OCI-LY1 (cell line): Measurements from ENCODE around the gene PAX3.

Experiments
- H2AFZ ChIP-seq: fragments of 200-600 bp; sonication (generic), shearing (Covaris generic); 2 replicates; pipeline ENCODE4 v1.6.0; 2014; ENCODE audit warnings: antibody characterized with exemption, mild to moderate bottlenecking, low read length
- H3F3A ChIP-seq: fragments of 200-600 bp; sonication (generic), shearing (Covaris generic); 2 replicates; pipeline ENCODE4 v1.6.0; 2014; ENCODE audit warnings: mild to moderate bottlenecking, antibody characterized with exemption, low read length, moderate library complexity; ENCODE audit not compliant: insufficient read depth
- H3K27ac ChIP-seq: fragments of 200-600 bp; sonication (generic); 2 replicates; pipeline ENCODE4 v1.5.1; 2014; ENCODE audit warnings: low read length, mixed run types, mild to moderate bottlenecking, low read depth; ENCODE audit not compliant: poor library complexity, severe bottlenecking
- H3K27me3 ChIP-seq: fragments of 200-600 bp; sonication (generic); 2 replicates; pipeline ENCODE4 v1.6.0; 2014; ENCODE audit warnings: antibody characterized with exemption, mild to moderate bottlenecking, low read length, moderate library complexity; ENCODE audit not compliant: insufficient read depth
- H3K36me3 ChIP-seq: fragments of 200-600 bp; sonication (generic); 2 replicates; pipeline ENCODE4 v1.6.1; 2014; ENCODE audit warnings: mild to moderate bottlenecking, antibody characterized with exemption, low read length, moderate library complexity, mixed read lengths; ENCODE audit not compliant: insufficient read depth
- H3K4me1 ChIP-seq: fragments of 200-600 bp; sonication (generic); 2 replicates; pipeline ENCODE4 v1.5.1; 2014; ENCODE audit warnings: mild to moderate bottlenecking, low read length, moderate library complexity; ENCODE audit not compliant: insufficient read depth, severe bottlenecking
- H3K4me2 ChIP-seq: fragments of 200-600 bp; sonication (generic), shearing (Covaris generic); 2 replicates; pipeline ENCODE4 v1.6.1; 2014; ENCODE audit warnings: low read length
- H3K4me3 ChIP-seq: fragments of 200-600 bp; sonication (generic); 2 replicates; pipeline ENCODE4 v1.5.1; 2014; ENCODE audit warnings: low read length, low read depth, mild to moderate bottlenecking, mixed read lengths; ENCODE audit not compliant: poor library complexity, severe bottlenecking
- H3K79me2 ChIP-seq: fragments of 200-600 bp; shearing (Covaris generic); 2 replicates; pipeline ENCODE4 v1.6.1; 2016; ENCODE audit warnings: mixed run types, low read length, mixed read lengths; ENCODE audit not compliant: insufficient read depth
- H3K9ac ChIP-seq: fragments of 200-600 bp; sonication (generic), shearing (Covaris generic); 2 replicates; pipeline ENCODE4 v1.6.1; 2014; ENCODE audit warnings: mild to moderate bottlenecking, low read length, mixed read lengths
- H3K9me2 ChIP-seq: fragments of 200-600 bp; sonication (generic), shearing (Covaris generic); 2 replicates; pipeline ENCODE4 v1.6.1; 2014; ENCODE audit warnings: low read depth, mild to moderate bottlenecking, low read length, mixed read lengths
- H3K9me3 ChIP-seq: fragments of 200-600 bp; shearing (Covaris generic); 2 replicates; pipeline ENCODE4 v1.6.1; 2014; ENCODE audit warnings: low read length, mixed read lengths
- H4K20me1 ChIP-seq: fragments of 200-600 bp; sonication (generic), shearing (Covaris generic); 2 replicates; pipeline ENCODE4 v1.6.0; 2016; ENCODE audit warnings: mild to moderate bottlenecking, low read length; ENCODE audit not compliant: insufficient read depth
- EZH2 ChIP-seq: fragments of 200-600 bp; sonication (generic), shearing (Covaris generic); IDR thresholded peaks from 2 replicates; pipeline ENCODE4 v1.8.0; 2017; ENCODE audit warnings: borderline replicate concordance, mixed run types, mild to moderate bottlenecking, antibody characterized with exemption, low read length, moderate library complexity, mixed read lengths
- TF ChIP-seq, protein P1 (sequence below): fragments of 200-600 bp; sonication (generic), shearing (Covaris generic); IDR thresholded peaks from 2 replicates; pipeline ENCODE4 v1.5.1; 2017; ENCODE audit warnings: mild to moderate bottlenecking, antibody characterized with exemption, low read length, moderate library complexity, mixed read lengths

The PAX3 gene

DNA sequence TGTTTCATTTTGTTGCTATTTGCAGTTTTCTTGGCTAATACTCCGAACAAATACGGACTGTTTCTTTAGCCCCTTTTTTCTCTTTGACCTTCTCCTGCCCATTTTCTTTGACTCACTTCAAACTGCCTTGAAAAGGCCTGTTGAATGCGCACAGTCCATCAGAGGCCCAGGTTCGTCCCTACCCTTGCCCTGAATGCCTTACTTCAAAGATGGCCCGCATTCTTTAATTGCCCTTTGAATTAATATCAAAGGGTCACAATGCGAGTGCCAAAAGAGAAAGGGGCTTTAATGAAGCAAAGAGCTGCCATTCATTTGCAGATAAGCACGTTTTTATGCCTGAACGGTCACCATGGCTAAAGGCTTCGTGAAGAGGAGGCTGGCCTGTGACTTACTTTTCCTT is 29.7 kb downstream of the PAX3 start:
- Histone ChIP-seq H2AFZ (no peak overlapping the region), H3K27ac (no peak overlapping the region), H3K79me2 (no peaks in the 10 kb centered on the region), H3K9ac (no peak overlapping the region), H3K4me2 (no peak overlapping the region), H3K4me3 (no peak overlapping the region), H3K9me3 (no peaks in the 10 kb centered on the region), H4K20me1 (no peaks in the 10 kb centered on the region), H3K27me3 (no peaks in the 10 kb centered on the region), H3K9me2 (no peaks in the 10 kb centered on the region), H3K36me3 (no peaks in the 10 kb centered on the region), H3K4me1 (no peaks in the 10 kb centered on the region), H3F3A (no peaks in the 10 kb centered on the region)
- TF ChIP-seq, protein P1, sequence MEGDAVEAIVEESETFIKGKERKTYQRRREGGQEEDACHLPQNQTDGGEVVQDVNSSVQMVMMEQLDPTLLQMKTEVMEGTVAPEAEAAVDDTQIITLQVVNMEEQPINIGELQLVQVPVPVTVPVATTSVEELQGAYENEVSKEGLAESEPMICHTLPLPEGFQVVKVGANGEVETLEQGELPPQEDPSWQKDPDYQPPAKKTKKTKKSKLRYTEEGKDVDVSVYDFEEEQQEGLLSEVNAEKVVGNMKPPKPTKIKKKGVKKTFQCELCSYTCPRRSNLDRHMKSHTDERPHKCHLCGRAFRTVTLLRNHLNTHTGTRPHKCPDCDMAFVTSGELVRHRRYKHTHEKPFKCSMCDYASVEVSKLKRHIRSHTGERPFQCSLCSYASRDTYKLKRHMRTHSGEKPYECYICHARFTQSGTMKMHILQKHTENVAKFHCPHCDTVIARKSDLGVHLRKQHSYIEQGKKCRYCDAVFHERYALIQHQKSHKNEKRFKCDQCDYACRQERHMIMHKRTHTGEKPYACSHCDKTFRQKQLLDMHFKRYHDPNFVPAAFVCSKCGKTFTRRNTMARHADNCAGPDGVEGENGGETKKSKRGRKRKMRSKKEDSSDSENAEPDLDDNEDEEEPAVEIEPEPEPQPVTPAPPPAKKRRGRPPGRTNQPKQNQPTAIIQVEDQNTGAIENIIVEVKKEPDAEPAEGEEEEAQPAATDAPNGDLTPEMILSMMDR, result no peak
- no peak for TF ChIP-seq EZH2

DNA sequence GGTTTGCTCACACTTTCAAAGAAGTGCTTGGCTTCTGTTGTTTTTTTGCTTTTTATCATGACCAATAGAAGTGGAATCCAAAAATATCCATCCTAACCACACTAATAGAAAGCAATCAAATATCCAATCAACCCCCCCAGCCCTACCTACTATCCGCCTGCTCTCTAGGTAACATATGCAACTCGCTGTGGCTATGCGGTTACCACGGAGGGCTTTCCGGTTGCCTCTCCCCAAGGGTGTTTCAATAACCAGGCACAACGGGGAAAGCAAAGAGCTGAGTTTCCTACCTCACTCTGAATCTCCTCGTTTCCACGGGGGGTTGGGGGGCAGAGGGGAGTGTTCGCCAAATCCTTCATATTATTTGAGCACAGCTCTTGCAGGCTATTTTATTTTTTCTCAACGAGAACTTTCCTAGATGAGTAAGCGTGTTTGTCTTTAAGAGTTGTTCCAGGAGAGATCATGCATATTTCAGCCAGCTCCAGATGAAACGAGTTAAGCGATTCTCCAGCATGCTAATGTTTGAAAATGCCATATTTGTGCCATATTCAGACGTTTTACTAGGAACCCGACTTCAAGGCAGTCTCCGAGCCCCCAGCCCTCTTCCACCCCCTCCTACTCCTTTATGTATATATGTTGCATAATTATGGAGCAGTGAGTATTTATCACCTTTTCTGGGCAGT is 30.3 kb downstream of the PAX3 start:
- Histone ChIP-seq H3K79me2 (no peaks in the 10 kb centered on the region), H3K9me2 (no peaks in the 10 kb centered on the region), H3F3A (no peaks in the 10 kb centered on the region), H3K27ac (no peak overlapping the region), H4K20me1 (no peaks in the 10 kb centered on the region), H3K4me3 (no peak overlapping the region), H3K36me3 (no peaks in the 10 kb centered on the region), H3K9me3 (no peaks in the 10 kb centered on the region), H3K4me2 (no peak overlapping the region), H3K27me3 (no peaks in the 10 kb centered on the region), H3K9ac (no peak overlapping the region), H3K4me1 (no peaks in the 10 kb centered on the region), H2AFZ (no peak overlapping the region)
- no peak for TF ChIP-seq EZH2
- TF ChIP-seq, protein P1, result no peak

DNA sequence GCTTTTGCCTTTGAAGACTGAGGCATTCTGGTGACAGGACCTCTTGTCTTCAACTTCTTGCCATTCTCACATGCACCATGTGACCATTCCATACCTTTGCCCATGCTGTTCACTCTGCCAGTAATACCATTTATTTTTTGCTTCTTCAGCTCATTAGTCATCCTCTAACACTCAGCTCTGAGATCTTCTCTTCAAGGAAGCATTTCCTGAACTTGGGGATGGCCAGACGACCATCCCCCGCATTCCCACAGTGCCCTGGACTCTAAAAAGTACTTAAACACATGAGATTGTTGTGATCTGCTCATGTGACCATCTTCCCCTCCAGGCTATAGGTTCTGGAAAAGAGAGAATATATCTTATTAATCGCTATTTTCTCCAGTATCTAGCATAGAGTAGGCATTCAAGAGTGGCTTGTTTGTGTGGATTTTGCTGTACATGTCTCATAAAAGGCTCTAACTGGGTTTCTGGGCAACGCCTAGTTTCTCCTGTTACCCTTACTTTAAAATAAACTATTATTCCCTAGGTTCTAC is 33.9 kb downstream of the PAX3 start:
- no peak overlapping the region for H3K4me3 ChIP-seq

More for the DNA sequence above, 33.9 kb downstream of the PAX3 start:
- Histone ChIP-seq H2AFZ (no peak overlapping the region), H3K27ac (no peak overlapping the region), H3K9me3 (no peaks in the 10 kb centered on the region), H3F3A (no peaks in the 10 kb centered on the region), H3K27me3 (no peaks in the 10 kb centered on the region), H3K9me2 (no peaks in the 10 kb centered on the region), H3K79me2 (no peaks in the 10 kb centered on the region), H3K36me3 (no peaks in the 10 kb centered on the region), H3K4me1 (no peaks in the 10 kb centered on the region), H3K9ac (no peak overlapping the region), H4K20me1 (no peaks in the 10 kb centered on the region), H3K4me2 (no peak overlapping the region)
- no peak for TF ChIP-seq EZH2
- TF ChIP-seq, protein P1, result no peak
